Measurements from ENCODE around the gene PLEKHA8. TPM values are rescaled to one million over a fixed set of nuclear protein-coding genes. Genes with fewer than 3 reads are reported as not detected.

The PLEKHA8 gene
- total RNA-seq, 1 experiment from 2014 or later: 8.4 TPM

DNA sequence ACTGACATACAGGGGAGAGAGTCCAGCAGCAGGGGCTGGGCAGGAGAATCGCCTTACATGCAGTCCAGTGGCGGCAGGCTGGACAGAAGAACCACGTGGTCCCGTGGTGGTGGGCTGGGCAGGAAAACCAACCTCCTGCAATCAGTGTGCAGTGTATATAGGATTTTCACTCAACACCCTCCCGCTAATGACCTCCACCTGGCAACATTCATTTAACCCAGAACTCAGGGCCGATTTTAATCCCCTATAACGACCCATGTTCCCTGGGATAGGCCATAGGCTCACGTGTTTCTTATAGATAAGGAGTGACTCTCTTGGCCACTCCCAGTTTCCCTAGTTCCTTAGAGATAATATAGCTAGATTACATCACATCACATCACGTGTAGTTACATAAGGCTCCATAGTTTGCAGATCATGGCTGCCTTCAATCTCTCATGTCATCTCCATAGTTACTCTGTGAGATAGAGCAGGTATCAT, 125.9 kb downstream of the PLEKHA8 start:
- Histone ChIP-seq H3K4me2 (ENCODE audit: low read length) (no peak overlapping the region), H3K79me2 (ENCODE audit: low read length) (no peaks in the 10 kb centered on the region), H3F3A (ENCODE audit: low read length, unreplicated experiment) (no peaks in the 10 kb centered on the region), H3K4me3 (ENCODE audit: low read length) (no peak overlapping the region), H3K36me3 (ENCODE audit: low read depth, low read length) (no peaks in the 10 kb centered on the region), H3K9me2 (replicated peaks; ENCODE audit: low read length) (no peaks in the 10 kb centered on the region), H2AFZ (ENCODE audit: low read length) (no peak overlapping the region), H3K9ac (ENCODE audit: low read length) (no peak overlapping the region), H3K9me3 (ENCODE audit: low read length) (no peaks in the 10 kb centered on the region), H3K27me3 (ENCODE audit: low read length) (no peaks in the 10 kb centered on the region), H3K27ac (ENCODE audit: low read length) (no peak overlapping the region), H4K20me1 (ENCODE audit: low read length) (no peaks in the 10 kb centered on the region), H3K4me1 (ENCODE audit: insufficient read depth, low read length) (0 out of 2 replicates have a peak, but pooled peaks cover 1% of the 10 kb centered on the region)
- ChIA-PET POLR2A (ENCODE audit: unreplicated experiment) (no interaction called here), CTCF (no interaction called here)
- intact Hi-C loops (cut with micrococcal nuclease): no loop called here
- BruUV-seq (replicated peaks): no TSS peak
- DNase-seq: no peak
- ATAC-seq: no peak
- TF ChIP-seq EZH2phosphoT487 (IDR thresholded peaks at IDR 0.05; ENCODE audit: borderline replicate concordance, low read length) (no peak), EZH2 (IDR thresholded peaks at IDR 0.05; ENCODE audit: low read length, unreplicated experiment) (no peak)
- TF ChIP-seq, protein P1, sequence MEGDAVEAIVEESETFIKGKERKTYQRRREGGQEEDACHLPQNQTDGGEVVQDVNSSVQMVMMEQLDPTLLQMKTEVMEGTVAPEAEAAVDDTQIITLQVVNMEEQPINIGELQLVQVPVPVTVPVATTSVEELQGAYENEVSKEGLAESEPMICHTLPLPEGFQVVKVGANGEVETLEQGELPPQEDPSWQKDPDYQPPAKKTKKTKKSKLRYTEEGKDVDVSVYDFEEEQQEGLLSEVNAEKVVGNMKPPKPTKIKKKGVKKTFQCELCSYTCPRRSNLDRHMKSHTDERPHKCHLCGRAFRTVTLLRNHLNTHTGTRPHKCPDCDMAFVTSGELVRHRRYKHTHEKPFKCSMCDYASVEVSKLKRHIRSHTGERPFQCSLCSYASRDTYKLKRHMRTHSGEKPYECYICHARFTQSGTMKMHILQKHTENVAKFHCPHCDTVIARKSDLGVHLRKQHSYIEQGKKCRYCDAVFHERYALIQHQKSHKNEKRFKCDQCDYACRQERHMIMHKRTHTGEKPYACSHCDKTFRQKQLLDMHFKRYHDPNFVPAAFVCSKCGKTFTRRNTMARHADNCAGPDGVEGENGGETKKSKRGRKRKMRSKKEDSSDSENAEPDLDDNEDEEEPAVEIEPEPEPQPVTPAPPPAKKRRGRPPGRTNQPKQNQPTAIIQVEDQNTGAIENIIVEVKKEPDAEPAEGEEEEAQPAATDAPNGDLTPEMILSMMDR (conservative IDR thresholded peaks at IDR 0.05; ENCODE audit: low read depth, low read length): no peak

DNA sequence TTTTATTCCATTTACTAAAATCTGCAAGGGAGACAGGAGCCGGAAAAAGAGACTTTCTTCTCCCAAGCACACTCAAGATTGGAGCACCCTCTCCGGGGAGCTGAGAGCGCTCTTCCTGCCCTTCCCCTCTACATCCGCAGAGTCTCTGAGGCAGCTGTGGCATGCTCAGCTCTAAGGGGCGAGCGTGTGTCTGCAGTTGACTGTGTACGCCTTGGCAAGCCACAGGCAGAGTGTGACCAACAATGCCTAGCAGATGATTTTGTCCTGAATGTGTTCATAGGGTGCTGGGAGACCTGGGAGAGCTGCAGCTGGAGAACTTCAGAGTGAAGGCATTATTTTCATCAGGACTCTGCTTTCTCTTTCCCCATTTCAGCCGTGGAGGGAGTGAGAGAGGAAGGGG, 127.3 kb downstream of the PLEKHA8 start:
- H3K79me2 ChIP-seq (ENCODE audit: low read length): no peaks in the 10 kb centered on the region
- no peaks in the 10 kb centered on the region for H3K27me3 ChIP-seq (ENCODE audit: low read length)
- no peaks in the 10 kb centered on the region for H3F3A ChIP-seq (ENCODE audit: low read length, unreplicated experiment)
- ATAC-seq: no peak
- no peaks in the 10 kb centered on the region for H4K20me1 ChIP-seq (ENCODE audit: low read length)
- H3K9me2 ChIP-seq (replicated peaks; ENCODE audit: low read length): no peaks in the 10 kb centered on the region
- intact Hi-C loops (cut with micrococcal nuclease): no loop called here
- H3K4me3 ChIP-seq (ENCODE audit: low read length): no peak overlapping the region
- ChIA-PET POLR2A (ENCODE audit: unreplicated experiment) (no interaction called here), CTCF (no interaction called here)
- H3K9ac ChIP-seq (ENCODE audit: low read length): no peak overlapping the region
- no peaks in the 10 kb centered on the region for H3K9me3 ChIP-seq (ENCODE audit: low read length)
- peaks cover 10% of the 10 kb centered on the region; the same call in 1 of the 2 replicates for H3K4me1 ChIP-seq (ENCODE audit: insufficient read depth, low read length)
- no peak overlapping the region for H3K27ac ChIP-seq (ENCODE audit: low read length)
- H2AFZ ChIP-seq (ENCODE audit: low read length): no peak overlapping the region
- H3K36me3 ChIP-seq (ENCODE audit: low read depth, low read length): no peaks in the 10 kb centered on the region
- DNase-seq: no peak
- no peak overlapping the region for H3K4me2 ChIP-seq (ENCODE audit: low read length)
- TF ChIP-seq, protein P1 (conservative IDR thresholded peaks at IDR 0.05; ENCODE audit: low read depth, low read length): no peak
- TF ChIP-seq EZH2phosphoT487 (IDR thresholded peaks at IDR 0.05; ENCODE audit: borderline replicate concordance, low read length) (no peak), EZH2 (IDR thresholded peaks at IDR 0.05; ENCODE audit: low read length, unreplicated experiment) (no peak)
- no TSS peak for BruUV-seq (replicated peaks)

DNA sequence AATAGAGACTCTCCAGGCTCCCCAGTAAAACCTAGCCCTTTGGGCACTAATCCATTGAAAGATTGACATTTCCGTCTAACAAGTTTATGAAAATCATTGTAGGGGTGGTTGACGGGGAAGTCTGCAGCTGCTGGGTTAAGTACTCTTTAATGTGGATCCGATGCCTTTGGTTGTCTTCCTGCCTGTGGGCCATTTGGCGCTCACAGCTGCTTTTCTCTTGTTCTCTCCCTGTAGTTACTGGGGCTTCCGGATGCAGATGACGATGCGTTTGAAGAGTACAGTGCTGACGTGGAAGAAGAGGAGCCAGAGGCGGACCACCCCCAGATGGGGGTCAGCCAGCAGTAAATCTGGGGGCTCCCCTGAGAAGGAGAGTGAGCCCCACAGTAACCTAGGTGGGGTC, 129.0 kb downstream of the PLEKHA8 start:
- Histone ChIP-seq H3K36me3 (ENCODE audit: low read depth, low read length) (no peaks in the 10 kb centered on the region), H4K20me1 (ENCODE audit: low read length) (no peaks in the 10 kb centered on the region), H3K4me1 (ENCODE audit: insufficient read depth, low read length) (peaks cover 13% of the 10 kb centered on the region), H3K9ac (ENCODE audit: low read length) (no peak overlapping the region), H3K27me3 (ENCODE audit: low read length) (no peaks in the 10 kb centered on the region), H3F3A (ENCODE audit: low read length, unreplicated experiment) (no peaks in the 10 kb centered on the region), H3K4me2 (ENCODE audit: low read length) (no peak overlapping the region), H2AFZ (ENCODE audit: low read length) (no peak overlapping the region), H3K9me3 (ENCODE audit: low read length) (no peaks in the 10 kb centered on the region), H3K4me3 (ENCODE audit: low read length) (no peak overlapping the region), H3K27ac (ENCODE audit: low read length) (no peak overlapping the region), H3K79me2 (ENCODE audit: low read length) (no peaks in the 10 kb centered on the region), H3K9me2 (replicated peaks; ENCODE audit: low read length) (no peaks in the 10 kb centered on the region)
- CTCF ChIA-PET: no interaction called here
- intact Hi-C loops (cut with micrococcal nuclease): no loop called here
- TF ChIP-seq EZH2 (IDR thresholded peaks at IDR 0.05; ENCODE audit: low read length, unreplicated experiment) (no peak), EZH2phosphoT487 (IDR thresholded peaks at IDR 0.05; ENCODE audit: borderline replicate concordance, low read length) (no peak)
- no peak for DNase-seq
- no peak for ATAC-seq
- BruUV-seq (replicated peaks): no TSS peak
- POLR2A ChIA-PET (ENCODE audit: unreplicated experiment): no interaction called here

All from PC-3 (cell line).